Prostate gland (tissue), 2 donors: ENCODE measurements around the gene VPS13D.

Experiments
- CTCF ChIP-seq, 4 experiments: fragments of 200-600 bp in 2 of 4; fragments of 450-650 bp in 2 of 4; sonication (generic) in 2 of 4; IDR thresholded peaks; 1 replicate in 3 of 4; 2 replicates in 1 of 4; pipeline ENCODE4 v1.5.1; 2016 to 2019; ENCODE audit warnings: antibody characterized with exemption in 4 of 4, mild to moderate bottlenecking in 2 of 4, moderate library complexity in 2 of 4
- POLR2AphosphoS5 ChIP-seq: sonication (generic); formaldehyde crosslinking; IDR thresholded peaks from one replicate; pipeline ENCODE4 v1.6.1; 2017; ENCODE audit warnings: antibody characterized with exemption

GRCh38 chr1:12480041-12480440 is 250.2 kb downstream of the VPS13D start:
- TF ChIP-seq CTCF (IDR thresholded peaks at IDR 0.05) = no peak
- no peak for TF ChIP-seq POLR2AphosphoS5
